NB4 (cell line): Measurements from ENCODE around the gene GSTO2.

ENCODE experiments used
- DNase-seq: peaks from one replicate; pipeline ENCODE4 v3.0.0; 2010; ENCODE audit warnings: low read depth
- H3K4me3 ChIP-seq: one replicate; pipeline ENCODE4 v1.5.1; 2011; ENCODE audit warnings: mild to moderate bottlenecking, low read depth, low read length, moderate library complexity
- MYC ChIP-seq: IDR thresholded peaks from 2 replicates; pipeline ENCODE4 v1.6.1; 2011; ENCODE audit warnings: low read depth, low read length
- POLR2A ChIP-seq: IDR thresholded peaks from 2 replicates; pipeline ENCODE4 v1.6.1; 2011; ENCODE audit warnings: mild to moderate bottlenecking; ENCODE audit not compliant: insufficient read length; ENCODE audit errors: extremely low read depth
- TF ChIP-seq, protein P1 (sequence below): IDR thresholded peaks from 2 replicates; pipeline ENCODE4 v1.6.1; 2011; ENCODE audit warnings: low read depth, low read length
- TF ChIP-seq, protein P2 (sequence below): IDR thresholded peaks from one replicate; pipeline ENCODE4 v1.5.1; 2012; ENCODE audit warnings: low read depth, low read length

GSTO2 gene

GRCh38 chr10:104314591-104315485 lies 45.9 kb downstream of the GSTO2 start:
- TF ChIP-seq, protein P1, sequence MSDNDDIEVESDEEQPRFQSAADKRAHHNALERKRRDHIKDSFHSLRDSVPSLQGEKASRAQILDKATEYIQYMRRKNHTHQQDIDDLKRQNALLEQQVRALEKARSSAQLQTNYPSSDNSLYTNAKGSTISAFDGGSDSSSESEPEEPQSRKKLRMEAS, result no peak
- TF ChIP-seq POLR2A (no peak), MYC (no peak)
- TF ChIP-seq, protein P2, sequence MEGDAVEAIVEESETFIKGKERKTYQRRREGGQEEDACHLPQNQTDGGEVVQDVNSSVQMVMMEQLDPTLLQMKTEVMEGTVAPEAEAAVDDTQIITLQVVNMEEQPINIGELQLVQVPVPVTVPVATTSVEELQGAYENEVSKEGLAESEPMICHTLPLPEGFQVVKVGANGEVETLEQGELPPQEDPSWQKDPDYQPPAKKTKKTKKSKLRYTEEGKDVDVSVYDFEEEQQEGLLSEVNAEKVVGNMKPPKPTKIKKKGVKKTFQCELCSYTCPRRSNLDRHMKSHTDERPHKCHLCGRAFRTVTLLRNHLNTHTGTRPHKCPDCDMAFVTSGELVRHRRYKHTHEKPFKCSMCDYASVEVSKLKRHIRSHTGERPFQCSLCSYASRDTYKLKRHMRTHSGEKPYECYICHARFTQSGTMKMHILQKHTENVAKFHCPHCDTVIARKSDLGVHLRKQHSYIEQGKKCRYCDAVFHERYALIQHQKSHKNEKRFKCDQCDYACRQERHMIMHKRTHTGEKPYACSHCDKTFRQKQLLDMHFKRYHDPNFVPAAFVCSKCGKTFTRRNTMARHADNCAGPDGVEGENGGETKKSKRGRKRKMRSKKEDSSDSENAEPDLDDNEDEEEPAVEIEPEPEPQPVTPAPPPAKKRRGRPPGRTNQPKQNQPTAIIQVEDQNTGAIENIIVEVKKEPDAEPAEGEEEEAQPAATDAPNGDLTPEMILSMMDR, result no peak
- no peak overlapping the region for H3K4me3 ChIP-seq
- DNase-seq, result no peak

DNA sequence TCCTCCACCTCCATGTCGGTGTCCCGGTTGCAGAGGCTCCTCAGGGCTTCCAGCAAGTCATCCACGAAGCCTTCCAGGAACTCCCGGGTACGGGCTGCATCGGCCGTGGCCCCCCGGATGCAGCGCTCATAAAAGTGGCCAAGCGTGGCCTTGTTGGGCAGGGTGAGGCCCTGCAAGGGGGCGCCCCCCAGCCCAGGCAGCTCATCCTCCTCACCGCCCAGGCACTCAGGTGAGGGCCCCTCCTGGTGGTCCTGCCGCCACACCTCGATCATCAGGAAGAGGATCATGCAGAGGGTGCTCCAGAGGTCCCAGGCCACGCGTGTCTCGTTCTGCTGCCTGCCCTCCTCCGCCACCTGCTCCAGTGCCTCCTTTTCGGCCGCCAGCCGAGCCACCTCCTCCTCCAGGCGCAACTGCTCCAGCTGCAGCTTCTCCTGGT lies 46.5 kb downstream of the GSTO2 start:
- TF ChIP-seq POLR2A, result no peak
- no peak for TF ChIP-seq MYC
- TF ChIP-seq, protein P1, result no peak
- TF ChIP-seq, protein P2, result no peak
- no peak overlapping the region for H3K4me3 ChIP-seq
- DNase-seq, result no peak

DNA sequence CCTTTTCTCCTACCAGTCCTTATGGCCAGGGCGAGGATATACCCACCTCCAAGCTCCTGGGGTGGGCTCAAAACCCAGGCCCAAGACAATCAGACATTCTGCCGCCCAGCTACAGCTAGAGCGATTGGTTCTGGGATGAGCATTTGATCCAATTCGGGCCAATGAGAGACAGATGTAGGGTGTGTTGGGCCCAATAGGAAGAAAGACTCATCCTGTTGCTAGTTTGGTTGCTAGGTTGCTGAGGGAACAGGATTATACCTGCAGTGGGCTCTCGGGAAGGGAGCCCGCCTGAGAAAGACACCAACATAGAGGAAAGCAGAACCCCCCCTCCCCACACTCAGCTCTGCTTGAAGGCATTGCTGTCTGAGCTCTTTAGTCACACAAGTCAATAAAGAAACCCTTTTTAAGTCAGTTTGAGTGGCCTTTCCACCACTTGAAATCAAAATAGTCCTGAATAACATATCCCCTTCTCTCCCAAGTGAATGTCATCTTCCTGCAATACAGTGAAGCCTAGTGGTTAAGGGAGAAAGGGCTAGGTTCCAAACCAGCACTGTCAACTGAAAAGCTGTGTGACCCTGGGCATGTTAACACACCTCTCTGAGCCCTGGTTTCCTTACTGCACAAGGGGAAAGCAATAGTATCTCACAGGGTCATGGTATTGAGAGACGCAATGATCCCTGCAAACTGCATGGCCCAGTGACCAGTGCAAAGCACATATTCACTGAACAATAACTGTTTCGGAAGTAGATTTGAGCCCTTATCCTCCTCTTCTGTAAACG lies 47.5 kb downstream of the GSTO2 start:
- no peak overlapping the region for H3K4me3 ChIP-seq
- no peak for DNase-seq
- TF ChIP-seq, protein P1, result no peak
- TF ChIP-seq, protein P2, result no peak
- no peak for TF ChIP-seq MYC
- no peak for TF ChIP-seq POLR2A

DNA sequence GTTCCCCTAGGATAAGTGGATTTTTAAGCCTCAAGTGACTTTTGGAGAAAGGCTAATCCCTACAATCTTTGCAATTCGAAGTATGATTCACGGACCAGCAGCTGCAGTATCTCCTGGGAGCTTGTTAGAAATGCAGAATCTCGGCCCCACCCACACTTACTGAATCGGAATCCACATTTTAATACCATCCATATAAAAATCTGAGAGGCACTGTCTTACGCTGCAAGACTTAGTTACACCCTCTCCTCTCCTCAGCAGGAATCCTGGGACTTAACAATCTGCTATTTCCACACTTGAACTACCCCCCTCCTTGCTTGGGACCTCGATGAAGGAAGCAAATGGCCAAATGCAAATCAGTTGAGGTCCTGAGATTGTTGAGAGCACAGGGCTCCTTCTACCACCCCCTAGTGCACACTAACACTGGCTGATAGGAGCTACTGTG lies 48.3 kb downstream of the GSTO2 start:
- H3K4me3 ChIP-seq, result no peak overlapping the region
- no peak for TF ChIP-seq MYC
- DNase-seq, result no peak

- H3K4me3 ChIP-seq, result no peak overlapping the region
- TF ChIP-seq POLR2A (no peak), MYC (no peak)
- TF ChIP-seq, protein P1, result no peak
- TF ChIP-seq, protein P2, result no peak
- no peak for DNase-seq
Measured at GRCh38 chr10:104317726-104318299, 48.8 kb downstream of the GSTO2 start.

DNA sequence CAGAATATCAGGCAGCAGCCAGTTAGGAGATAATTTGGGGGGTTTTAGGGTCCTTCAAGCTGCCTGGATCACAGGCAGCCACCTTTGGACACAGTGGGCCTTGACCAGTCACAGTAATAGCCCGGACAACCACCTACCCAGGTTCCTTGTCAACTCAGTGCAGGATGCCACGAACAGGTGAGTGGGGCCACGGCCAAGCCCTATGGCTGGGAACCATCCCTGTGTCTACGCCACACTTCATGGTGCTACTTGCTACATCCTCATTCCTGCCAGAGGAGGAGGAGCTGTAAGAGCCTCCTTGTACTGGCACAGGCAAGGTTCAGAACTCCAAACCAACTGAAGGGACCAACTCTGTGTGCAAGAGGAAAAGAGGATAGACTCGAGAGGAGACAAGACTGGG lies 49.3 kb downstream of the GSTO2 start:
- TF ChIP-seq, protein P1, result no peak
- TF ChIP-seq, protein P2, result no peak
- TF ChIP-seq POLR2A (no peak), MYC (no peak)
- no peak for DNase-seq
- H3K4me3 ChIP-seq, result no peak overlapping the region
